NCI-H510A treated with DMSO at 0.1 percent for 48 hours (cell line): ENCODE data around the gene MRAP.
"Not testable (repeated sequence)": the region's sequence is repeated elsewhere in the genome, so short reads cannot be mapped to it uniquely, and the experiment has no call there.

ENCODE experiments used
- DNase-seq: peaks from one replicate; lab custom pipeline; 2025; lab: John Stamatoyannopoulos, UW

MRAP gene

GRCh38 chr21:32298658-32299081 lies at the start of gene MRAP:
Gene MRAP, plus strand, starts transcription at chr21:32298855. Its CDS starts 117 bp downstream, at chr21:32298972.
- DNase-seq = no peak

- no peak for DNase-seq
These were observed 49.0 kb upstream of the MRAP start for GRCh38 chr21:32249511-32250280.

GRCh38 chr21:32252136-32252535 lies 46.5 kb upstream of the MRAP start:
- DNase-seq = no peak

- no peak for DNase-seq
These were observed 45.4 kb upstream of the MRAP start for GRCh38 chr21:32253215-32253641.

- DNase-seq = no peak
These were observed 42.4 kb upstream of the MRAP start for GRCh38 chr21:32256251-32256650.

GRCh38 chr21:32256873-32257620 lies 41.6 kb upstream of the MRAP start:
- no peak for DNase-seq

GRCh38 chr21:32257962-32258785 lies 40.5 kb upstream of the MRAP start:
- DNase-seq = peak; percentile 76

GRCh38 chr21:32258786-32259048 lies 39.9 kb upstream of the MRAP start:
- not testable (repeated sequence) for DNase-seq

GRCh38 chr21:32260130-32260529 lies 38.5 kb upstream of the MRAP start:
- DNase-seq = no peak

GRCh38 chr21:32261929-32262328 lies 36.7 kb upstream of the MRAP start:
- no peak for DNase-seq

GRCh38 chr21:32265321-32265720 lies 33.3 kb upstream of the MRAP start:
- DNase-seq = not testable (repeated sequence)

GRCh38 chr21:32270748-32271147 lies 27.9 kb upstream of the MRAP start:
- no peak for DNase-seq

GRCh38 chr21:32276671-32277070 lies 22.0 kb upstream of the MRAP start:
- no peak for DNase-seq

GRCh38 chr21:32278103-32278502 lies 20.6 kb upstream of the MRAP start:
- peak; percentile 7 for DNase-seq

GRCh38 chr21:32278518-32279376 lies 19.9 kb upstream of the MRAP start, which contains the start of gene MIS18A:
Gene MIS18A, minus strand, starts transcription at chr21:32279049. Its CDS starts 35 bp downstream, at chr21:32279014.
- DNase-seq = peak; percentile 98

- DNase-seq = no peak
These were observed 19.3 kb upstream of the MRAP start for GRCh38 chr21:32279377-32279680.

- DNase-seq = no peak
These were observed 17.1 kb upstream of the MRAP start for GRCh38 chr21:32281531-32281930.

- no peak for DNase-seq
These were observed 15.7 kb upstream of the MRAP start for GRCh38 chr21:32282992-32283391.

- DNase-seq = no peak
These were observed 13.2 kb upstream of the MRAP start for GRCh38 chr21:32285476-32285875.

- no peak for DNase-seq
These were observed 1.2 kb upstream of the MRAP start for GRCh38 chr21:32297449-32297848.

- no peak for DNase-seq
These were observed 501 bp upstream of the MRAP start for GRCh38 chr21:32298148-32298559.

- no peak for DNase-seq
These were observed 1.0 kb downstream of the MRAP start for GRCh38 chr21:32299695-32300094.
